Stimulated activated CD8-positive, alpha-beta memory T cell treated with anti-CD3 and anti-CD28 coated beads, Interleukin-12 subunit alpha, Interleukin-12 subunit beta, amount 100 ng/mL, for 24 hours (primary cell): ENCODE results near the gene RTN4RL1.

ENCODE experiments used
- DNase-seq: peaks from one replicate; pipeline ENCODE4 v3.0.0-alpha.2; 2020; ENCODE audit errors: extremely low read depth

The RTN4RL1 gene

DNA sequence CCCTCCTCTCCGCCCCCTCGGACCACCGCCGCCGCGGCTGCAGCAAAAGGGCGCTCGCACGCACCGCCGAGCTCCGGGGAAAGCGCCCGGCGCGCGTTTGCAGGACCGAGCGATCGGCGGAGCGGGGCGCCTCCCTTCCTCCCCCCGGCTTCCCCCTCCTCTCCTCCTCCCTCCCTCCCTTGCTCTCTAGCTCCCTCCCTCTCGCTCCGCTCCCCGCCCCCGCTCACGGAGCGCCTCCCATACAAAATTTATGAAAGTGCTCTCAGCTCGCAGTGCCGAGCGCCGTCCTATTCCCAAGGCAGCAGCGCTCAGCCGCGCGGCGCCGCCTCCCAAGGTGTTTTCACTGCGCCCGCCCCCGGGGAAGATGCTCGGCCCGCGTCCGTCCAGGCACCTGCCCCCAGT, at the start of gene RTN4RL1:
Gene RTN4RL1 (minus strand): TSS at position 115 of the 402 bp plus-strand sequence. CDS start 469 bp downstream, outside the sequence.
- no peak for DNase-seq

DNA sequence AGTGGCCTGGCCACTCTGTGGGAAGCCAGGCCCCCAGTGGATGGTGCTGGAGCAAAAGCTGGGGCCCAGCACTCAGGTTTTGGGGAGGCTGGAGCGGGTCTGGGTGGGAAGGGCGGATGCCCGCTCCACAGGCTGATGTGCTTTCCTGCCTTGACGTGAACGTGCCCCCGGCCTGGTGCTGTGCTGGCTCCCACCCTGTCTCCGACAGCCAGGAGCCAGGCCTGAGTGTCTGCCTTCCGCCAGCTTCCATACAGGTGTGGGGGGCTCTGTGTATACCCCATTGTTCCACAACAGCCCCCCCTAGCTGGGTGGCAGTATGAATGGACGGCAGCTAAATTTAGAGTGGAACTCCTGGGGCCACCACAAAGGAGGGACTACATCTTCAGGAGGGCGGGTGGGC, 49.8 kb upstream of the RTN4RL1 start:
- no peak for DNase-seq

- DNase-seq, result no peak
Measured at GRCh38 chr17:2071455-2072281, 46.5 kb upstream of the RTN4RL1 start.

- no peak for DNase-seq
Measured at GRCh38 chr17:2071024-2071385, 45.9 kb upstream of the RTN4RL1 start.

DNA sequence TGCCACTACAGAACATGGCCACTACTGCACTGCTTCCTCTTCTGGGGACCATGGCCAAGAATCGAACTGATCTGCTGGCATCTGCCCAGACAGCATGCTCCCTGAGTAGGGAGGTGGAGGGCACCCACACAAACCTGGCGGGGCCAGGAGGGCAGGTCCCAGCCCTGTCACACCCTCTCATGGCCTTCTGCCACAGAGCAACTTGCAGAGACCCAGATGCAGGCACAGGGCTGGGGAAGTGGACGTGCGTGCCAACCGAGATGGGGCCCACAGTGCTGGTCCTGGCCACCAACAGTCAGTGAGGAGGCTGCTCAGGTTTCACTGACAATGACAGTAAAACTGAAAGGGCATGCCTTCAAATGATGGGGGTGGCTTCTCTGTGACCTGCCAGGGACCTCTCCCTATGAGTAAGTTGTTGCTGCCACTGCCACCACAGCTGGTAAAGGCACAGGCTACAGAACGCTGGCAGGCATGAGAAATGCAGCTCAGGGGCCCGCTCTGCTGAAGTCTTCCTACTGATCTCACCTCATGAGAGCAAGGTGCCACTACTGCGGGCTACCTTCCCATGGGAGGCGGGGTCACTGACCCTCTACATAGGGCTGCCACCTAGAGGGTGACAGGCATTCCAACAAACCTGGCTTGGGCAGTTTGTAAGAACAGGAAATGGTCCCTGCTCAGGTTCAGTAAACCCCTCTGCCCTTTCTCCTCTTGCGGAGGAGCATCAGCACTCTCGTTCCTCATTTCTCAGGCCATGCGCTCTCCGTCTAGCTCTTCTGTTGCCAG, 45.3 kb upstream of the RTN4RL1 start:
- DNase-seq, result no peak

DNA sequence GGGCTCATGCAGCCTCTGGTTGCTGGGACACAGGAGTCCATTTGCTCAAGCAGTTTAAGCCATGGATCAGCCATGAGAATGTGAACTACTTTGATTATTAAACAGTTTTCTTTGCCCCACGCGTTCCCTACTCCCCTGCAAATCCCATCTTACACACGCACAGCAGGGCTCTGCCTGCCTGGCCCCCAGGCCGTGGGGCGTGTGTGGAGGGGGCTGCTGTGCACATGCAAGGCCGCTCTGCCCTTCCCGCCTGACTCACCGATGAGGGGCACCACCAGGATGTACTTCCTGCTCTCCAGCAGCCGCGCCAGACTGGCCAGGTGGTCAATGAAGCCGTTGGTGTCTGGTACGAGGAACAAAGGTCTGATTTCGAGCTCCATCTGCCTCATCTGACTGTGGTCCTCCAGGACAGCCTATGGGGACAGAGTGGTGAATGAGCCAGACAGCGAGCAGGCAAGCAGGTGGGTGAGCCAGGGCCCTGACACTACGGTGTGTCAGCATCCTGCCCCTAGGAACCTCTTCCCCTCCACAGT, 43.5 kb upstream of the RTN4RL1 start:
- DNase-seq, result no peak

- DNase-seq, result no peak
Measured at GRCh38 chr17:2068031-2068518, 42.9 kb upstream of the RTN4RL1 start.

DNA sequence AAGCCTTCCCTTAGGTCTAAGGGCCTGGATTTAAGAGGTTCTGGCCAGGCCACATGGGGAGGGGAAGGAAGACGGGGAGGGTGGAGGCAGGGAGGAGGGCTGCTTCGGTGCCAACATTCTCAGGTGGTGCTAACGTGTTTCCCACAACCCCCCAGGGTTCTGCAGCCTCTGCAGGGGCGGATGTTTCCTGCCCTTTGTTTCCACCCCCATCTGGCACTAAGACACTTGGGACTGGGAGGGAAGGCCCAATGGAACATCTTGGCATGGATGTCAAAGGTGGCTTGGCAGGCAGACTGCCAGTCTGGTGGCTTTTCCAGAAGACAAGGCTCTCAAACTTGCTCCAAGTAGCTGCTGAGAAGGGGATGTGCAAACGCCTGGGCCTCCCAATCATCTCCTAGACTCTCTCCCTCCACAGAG, 42.5 kb upstream of the RTN4RL1 start:
- DNase-seq, result no peak

- DNase-seq, result no peak
Measured at GRCh38 chr17:2067048-2067561, 42.0 kb upstream of the RTN4RL1 start.

DNA sequence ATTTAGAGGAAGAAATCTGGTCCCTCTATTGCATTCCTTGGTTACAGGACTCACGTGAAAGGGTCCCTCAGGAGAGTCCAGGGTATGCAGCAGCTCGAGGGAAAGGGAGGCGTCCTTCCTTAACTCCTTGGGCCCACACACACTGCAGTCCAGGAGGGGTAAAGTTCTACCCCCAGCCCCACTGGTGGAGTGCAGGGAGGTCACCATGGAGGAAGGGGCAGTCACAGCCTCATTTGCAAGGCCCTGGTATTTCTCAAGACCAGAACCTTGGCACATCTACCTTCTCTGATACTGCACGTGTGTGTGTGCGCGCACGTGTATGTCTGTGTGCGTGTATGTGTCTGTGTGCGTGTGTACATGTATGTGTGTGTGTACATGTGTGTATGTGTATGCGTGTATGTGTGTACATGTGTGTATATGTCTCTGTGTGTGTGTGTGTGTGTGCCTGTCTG, 40.8 kb upstream of the RTN4RL1 start:
- DNase-seq, result no peak

DNA sequence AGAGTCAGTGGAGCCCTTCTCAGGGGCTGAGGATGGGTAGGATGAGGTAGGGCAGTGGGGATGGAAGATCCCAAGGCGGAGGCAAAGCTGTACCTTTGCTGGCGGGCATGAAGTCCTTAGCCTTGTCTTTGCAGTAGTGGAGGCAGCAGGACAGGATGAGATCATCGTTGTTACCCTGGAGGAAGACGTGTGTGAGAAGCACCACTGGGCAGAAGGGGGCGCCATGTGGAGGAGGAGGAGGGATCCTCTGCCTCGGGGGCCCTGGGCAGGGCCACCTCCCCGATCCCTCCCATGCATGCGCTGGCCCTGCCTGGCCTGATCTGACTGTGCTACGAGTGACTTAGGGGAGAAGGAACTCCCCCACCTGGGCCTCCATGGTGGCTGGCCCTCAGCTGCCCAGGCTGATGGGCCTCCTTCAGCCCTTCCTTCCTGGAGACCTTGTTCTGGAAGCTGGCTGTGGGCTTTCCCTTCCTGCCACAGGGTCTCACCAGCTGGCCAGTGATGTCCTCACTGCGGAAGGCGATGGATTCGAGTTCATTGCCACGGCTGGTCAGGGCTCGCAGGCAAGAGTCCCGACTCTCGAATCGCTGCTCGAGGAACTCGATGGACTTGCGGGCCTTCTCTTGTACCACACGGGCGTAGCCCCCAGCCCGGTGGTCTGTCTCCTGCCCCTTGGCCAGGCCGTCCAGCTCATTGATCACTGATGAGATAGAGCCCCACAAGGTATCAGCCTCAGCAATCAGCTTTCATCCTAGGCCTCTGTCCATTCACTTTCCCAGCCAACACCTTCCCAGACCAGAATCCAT, 40.0 kb upstream of the RTN4RL1 start:
- DNase-seq, result no peak

- no peak for DNase-seq
Measured at GRCh38 chr17:2064520-2064971, 39.4 kb upstream of the RTN4RL1 start.

- no peak for DNase-seq
Measured at GRCh38 chr17:2064147-2064489, 39.0 kb upstream of the RTN4RL1 start.

DNA sequence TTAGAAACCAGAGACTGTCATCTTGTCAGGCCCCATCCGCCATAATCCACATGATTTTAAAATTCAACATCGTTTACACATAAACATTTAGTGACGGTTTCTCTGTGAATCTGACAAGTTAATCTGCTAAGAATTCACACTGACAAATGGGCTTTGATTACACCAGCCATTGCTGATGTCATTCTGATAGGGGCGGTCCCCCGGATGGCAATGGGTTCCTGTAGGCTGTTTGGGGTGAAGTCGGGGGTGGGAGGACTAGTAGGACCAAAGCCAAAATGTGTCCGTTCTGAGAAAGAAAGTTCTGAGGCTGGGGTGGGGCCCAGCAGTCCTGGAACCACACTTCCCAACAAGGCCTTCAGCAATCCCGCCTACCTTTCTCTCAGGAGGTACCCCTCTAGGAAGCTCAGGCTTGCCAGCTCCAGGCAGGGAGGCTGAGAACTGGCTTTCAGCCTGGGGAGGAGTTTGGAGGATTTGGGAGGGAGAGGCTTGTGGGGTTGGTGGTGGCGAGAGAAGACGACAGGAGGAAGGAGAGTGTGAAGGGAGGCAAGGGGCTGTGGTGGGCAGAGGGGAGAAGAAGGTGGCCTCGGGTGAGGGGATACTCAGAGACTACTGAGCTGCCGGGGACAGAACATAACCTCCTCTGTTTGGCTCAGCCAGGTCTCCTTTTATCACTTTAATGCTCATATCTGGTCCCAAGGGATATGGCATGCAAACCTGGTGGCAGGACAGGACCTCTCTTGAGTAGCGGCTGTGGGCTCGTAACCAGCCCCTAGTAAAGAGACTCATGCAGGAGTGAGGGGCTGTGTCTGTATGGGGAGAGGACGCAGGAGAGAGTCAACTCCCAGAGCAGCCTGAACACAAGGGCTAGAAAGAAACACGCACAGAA, 38.4 kb upstream of the RTN4RL1 start:
- DNase-seq, result no peak

DNA sequence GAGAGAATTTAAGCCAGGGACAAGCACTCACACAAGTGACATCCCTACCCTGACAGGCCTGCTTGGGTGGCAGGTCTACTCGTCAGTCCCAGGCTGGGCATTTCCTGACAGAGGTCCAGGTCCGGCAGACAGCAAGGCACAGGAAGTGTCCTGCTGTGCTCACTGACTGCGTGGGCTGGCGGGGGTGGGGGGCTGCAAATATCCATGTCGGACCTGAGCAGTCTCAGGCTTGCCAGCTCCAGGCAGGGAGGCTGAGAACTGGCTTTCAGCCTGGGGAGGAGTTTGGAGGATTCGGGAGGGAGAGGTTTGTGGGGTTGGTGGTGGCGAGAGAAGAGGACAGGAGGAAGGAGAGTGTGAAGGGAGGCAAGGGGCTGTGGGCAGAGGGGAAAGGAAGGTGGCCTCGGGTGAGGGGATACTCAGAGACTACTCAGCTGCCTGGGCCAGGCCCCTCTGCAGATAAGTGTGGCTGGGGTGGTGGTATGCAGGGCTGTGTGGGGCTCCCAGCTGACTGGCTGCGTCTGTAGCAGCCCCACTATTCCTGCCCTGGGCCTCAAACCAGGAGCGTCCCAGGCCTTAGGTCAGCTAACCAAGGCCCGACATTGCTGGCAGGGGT, 37.5 kb upstream of the RTN4RL1 start:
- DNase-seq, result no peak

DNA sequence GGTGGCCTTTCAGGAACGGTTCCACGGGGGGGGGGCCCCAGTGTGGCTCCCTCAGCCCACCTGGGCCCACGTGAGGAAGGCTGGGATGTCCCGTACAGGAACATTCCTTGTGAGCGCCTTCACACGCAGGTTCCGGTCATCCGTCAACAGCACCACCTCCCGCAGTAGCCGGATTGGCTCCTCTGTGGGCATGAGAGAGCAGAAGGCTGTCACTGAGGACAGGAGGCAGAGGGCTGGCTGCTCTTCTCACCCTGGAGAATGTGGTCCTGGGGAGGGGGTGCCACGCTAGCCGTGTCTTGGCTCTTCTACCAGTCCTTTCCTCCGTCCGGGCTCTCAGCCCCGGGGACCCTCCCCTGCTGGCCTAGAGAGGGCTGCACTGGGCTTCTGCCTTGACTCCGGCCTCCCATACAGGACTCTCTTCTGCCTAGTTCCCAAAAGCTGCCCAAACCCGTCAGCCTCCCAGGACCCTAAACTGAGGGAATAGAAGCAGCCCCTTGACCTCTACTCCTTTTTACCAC, 36.4 kb upstream of the RTN4RL1 start:
- no peak for DNase-seq

DNA sequence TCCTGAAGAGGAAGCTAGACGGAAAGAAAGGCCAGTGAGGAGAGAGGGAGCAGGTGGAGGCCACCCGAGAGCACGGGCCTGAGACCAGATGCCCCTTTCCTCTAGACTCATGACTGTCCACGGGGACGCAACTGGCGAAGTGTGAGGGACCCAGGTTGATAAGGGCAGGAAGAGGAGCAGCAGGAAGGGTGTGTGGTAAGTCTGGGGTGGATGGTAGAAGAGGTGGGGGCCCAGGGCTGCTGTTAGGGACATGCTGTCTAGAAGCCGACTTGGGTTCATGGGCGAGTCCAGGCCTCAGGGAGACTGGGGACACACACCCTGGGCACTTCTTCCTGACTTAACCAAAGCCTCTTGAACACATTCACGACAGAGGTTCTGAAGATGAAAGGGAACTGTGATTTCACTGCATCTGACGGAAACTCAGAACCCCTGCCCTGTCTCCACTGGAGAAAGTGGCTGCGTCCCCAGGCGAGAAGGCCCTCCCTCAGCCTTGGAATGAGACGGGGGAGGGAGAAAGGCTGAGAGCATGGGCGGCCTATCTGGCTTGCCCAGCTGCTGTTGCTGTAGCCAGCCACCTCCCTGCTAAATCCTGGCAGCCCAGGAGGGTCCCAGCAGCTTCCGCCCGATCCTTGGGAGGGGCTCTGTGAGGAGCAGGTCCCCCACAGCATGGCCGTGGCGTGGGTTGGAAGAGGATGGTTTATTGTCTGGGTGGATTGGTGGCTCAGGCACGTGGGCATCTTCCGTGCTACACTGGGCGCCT, 35.7 kb upstream of the RTN4RL1 start:
- no peak for DNase-seq

GRCh38 chr17:2060385-2060658, 35.2 kb upstream of the RTN4RL1 start:
- DNase-seq, result no peak
